Parathyroid adenoma (tissue), 2 donors: ENCODE results near the gene TUSC2.

Source experiments
- H2AFZ ChIP-seq: fragments of 300-600 bp; sonication (generic); one replicate; pipeline ENCODE4 v1.7.0; 2017; ENCODE audit warnings: antibody characterized with exemption, mild to moderate bottlenecking
- H3K27ac ChIP-seq: fragments of 300-600 bp; sonication (generic); one replicate; pipeline ENCODE4 v1.7.0; 2017
- H3K27me3 ChIP-seq: fragments of 300-600 bp; sonication (generic); one replicate; pipeline ENCODE4 v1.7.0; 2017; ENCODE audit warnings: low read length; ENCODE audit not compliant: control insufficient read depth, insufficient read depth
- H3K36me3 ChIP-seq: fragments of 300-600 bp; sonication (generic); one replicate; pipeline ENCODE4 v1.7.0; 2017; ENCODE audit warnings: low read length; ENCODE audit not compliant: control insufficient read depth, insufficient read depth
- H3K4me1 ChIP-seq: fragments of 300-600 bp; sonication (generic); one replicate; pipeline ENCODE4 v1.7.0; 2017; ENCODE audit warnings: control low read depth
- H3K4me2 ChIP-seq: fragments of 300-600 bp; sonication (generic); one replicate; pipeline ENCODE4 v1.7.0; 2017; ENCODE audit warnings: low read length
- H3K4me3 ChIP-seq: fragments of 300-600 bp; sonication (generic); one replicate; pipeline ENCODE4 v1.7.0; 2017; ENCODE audit warnings: low read depth, low read length
- H3K79me2 ChIP-seq: fragments of 300-600 bp; sonication (generic); one replicate; pipeline ENCODE4 v1.7.0; 2017; ENCODE audit warnings: control low read depth
- H3K9ac ChIP-seq: fragments of 300-600 bp; sonication (generic); one replicate; pipeline ENCODE4 v1.7.0; 2017; ENCODE audit warnings: mild to moderate bottlenecking
- H3K9me3 ChIP-seq: fragments of 300-600 bp; sonication (generic); one replicate; pipeline ENCODE4 v1.7.0; 2017; ENCODE audit warnings: low read length; ENCODE audit not compliant: control insufficient read depth
- CTCF ChIP-seq: fragments of 300-600 bp; sonication (generic); IDR thresholded peaks from one replicate; pipeline ENCODE4 v1.7.0; 2017; ENCODE audit warnings: antibody characterized with exemption, mild to moderate bottlenecking
- donor health status: primary hyperparathyroidism.

Gene TUSC2

DNA sequence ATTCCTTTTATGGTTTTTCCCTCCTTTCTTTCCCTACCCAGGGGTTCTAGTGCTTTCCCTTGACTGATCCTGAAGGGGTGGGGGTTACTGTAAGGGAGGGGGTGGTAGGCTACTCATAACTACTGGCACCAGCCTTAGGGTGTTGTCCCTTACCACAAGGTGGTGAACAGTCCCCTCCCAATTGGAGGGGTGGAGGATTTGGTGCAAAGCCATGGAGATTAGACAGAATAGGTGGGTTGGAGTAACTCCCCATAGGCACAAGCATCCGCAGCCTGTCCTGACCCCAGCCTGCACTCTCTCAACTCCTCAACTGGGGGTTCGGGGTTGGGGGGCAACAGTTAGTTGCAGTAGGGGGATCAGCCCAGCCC is 2.9 kb downstream of the TUSC2 start:
- Histone ChIP-seq H3K27me3 (no peaks in the 10 kb centered on the region), H3K4me1 (peaks cover 26% of the 10 kb centered on the region), H3K9me3 (no peaks in the 10 kb centered on the region), H2AFZ (no peak overlapping the region), H3K79me2 (peaks cover 12% of the 10 kb centered on the region), H3K27ac (no peak overlapping the region), H3K4me2 (no peak overlapping the region), H3K36me3 (no peaks in the 10 kb centered on the region), H3K4me3 (no peak overlapping the region), H3K9ac (no peak overlapping the region)
- TF ChIP-seq CTCF = no peak

DNA sequence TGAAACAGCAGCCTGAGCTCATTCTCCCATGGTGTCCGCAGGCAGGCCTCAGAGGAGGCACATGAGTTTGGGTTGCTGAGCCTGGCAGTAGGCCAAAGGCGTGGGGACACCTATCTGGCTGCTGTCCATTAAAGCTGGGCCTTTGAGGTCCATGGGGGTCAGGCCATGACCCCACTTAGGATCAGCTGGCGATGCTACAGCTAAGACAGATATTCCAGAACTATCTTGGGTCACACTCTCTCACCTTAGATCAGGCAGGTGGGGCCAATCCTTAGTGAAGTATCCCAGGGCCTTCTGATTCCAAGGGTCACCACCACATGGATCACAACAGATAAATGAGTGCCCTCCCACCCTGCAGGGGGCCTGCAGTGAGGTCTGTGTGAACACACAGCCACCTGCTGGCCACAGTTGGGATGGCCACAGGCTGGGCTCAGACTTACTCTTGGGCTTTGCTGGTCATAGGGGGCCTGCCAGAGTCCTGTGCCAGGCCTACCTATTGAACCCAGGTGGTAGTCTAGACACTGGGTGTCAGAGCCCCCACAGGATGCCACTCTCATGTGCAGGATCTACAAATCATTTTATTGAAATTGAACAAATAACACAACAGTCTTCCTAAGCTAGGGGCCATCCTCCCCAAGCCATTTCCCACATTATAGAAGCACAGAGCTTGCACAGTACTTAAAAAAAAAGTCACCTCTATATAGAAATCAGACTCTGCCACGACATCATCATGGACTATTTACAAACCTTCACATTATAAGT is 3.5 kb downstream of the TUSC2 start:
- Histone ChIP-seq H3K4me1 (peaks cover 26% of the 10 kb centered on the region), H3K36me3 (no peaks in the 10 kb centered on the region), H3K4me2 (peak overlapping the region; percentile 17), H3K27me3 (no peaks in the 10 kb centered on the region), H3K9me3 (no peaks in the 10 kb centered on the region), H2AFZ (no peak overlapping the region), H3K27ac (peak overlapping the region; percentile 88), H3K9ac (no peak overlapping the region), H3K4me3 (no peak overlapping the region), H3K79me2 (peaks cover 12% of the 10 kb centered on the region)
- peak; percentile 89 for TF ChIP-seq CTCF

DNA sequence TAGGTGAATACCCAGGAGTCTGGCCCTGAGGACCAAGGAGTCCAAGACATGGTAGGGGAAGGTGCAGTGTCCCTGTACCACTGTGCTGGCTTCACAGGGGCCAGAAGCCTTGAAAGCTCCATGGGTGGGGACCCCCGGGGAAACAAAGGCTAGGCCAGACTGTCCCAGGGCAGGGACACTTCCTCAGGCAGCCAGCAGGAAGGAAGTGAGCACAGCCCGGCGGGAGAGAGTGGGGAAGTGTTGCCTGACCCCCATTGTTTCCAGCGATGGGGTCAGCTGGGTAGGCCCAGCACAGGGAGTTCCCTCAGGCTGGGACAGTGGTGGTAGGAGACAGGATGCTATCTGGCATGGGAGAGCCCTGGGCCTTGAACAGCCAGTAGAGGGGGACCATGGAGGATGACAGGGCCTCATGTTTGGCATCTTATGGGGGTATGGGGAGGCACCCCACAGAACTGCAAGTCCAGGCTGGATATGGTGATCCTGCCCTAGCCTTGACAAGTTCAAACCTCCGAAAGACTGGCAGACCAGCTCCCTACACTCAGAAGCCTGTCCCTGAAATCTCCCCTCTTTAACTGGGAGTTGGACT is 4.3 kb downstream of the TUSC2 start:
- no peaks in the 10 kb centered on the region for H3K9me3 ChIP-seq
- TF ChIP-seq CTCF = no peak
- peak overlapping the region; percentile 88 for H3K27ac ChIP-seq
- H3K79me2 ChIP-seq = peaks cover 20% of the 10 kb centered on the region
- no peaks in the 10 kb centered on the region for H3K27me3 ChIP-seq
- peaks cover 33% of the 10 kb centered on the region for H3K4me1 ChIP-seq
- no peak overlapping the region for H3K9ac ChIP-seq
- H3K4me3 ChIP-seq = no peak overlapping the region
- H3K36me3 ChIP-seq = no peaks in the 10 kb centered on the region
- H2AFZ ChIP-seq = no peak overlapping the region
- H3K4me2 ChIP-seq = peak overlapping the region; percentile 17

DNA sequence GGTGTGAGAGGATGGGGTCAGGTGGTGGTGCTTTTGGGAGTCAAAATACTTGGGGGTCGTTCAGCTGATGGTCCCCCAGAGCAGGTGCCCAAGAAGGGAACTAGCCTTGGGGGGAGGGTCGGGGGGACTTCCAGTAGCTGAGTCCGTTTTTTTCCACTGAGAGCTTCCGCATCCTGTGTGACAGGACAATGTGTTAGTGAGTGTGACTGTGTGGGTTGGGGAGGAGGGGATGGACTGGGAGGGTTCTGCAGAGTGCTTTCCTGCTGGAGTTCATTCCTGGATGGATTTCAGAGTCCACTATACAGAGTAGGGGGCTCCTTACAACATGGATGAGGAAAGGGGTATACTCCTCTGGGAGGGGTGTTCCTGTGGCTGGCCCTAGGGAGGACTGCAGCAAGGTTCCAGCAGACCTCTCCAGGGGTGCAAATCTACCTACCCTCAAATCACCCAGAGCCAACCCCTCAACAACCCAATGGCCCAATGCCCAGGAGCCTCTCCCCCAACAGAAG is 4.9 kb downstream of the TUSC2 start:
- Histone ChIP-seq H3K79me2 (peaks cover 20% of the 10 kb centered on the region), H3K4me2 (no peak overlapping the region), H3K9ac (no peak overlapping the region), H3K4me3 (peak overlapping the region; percentile 89), H3K36me3 (no peaks in the 10 kb centered on the region), H2AFZ (no peak overlapping the region), H3K27me3 (no peaks in the 10 kb centered on the region), H3K4me1 (peaks cover 29% of the 10 kb centered on the region), H3K9me3 (no peaks in the 10 kb centered on the region), H3K27ac (peak overlapping the region; percentile 88)
- no peak for TF ChIP-seq CTCF
